GM23338 (cell line): ENCODE measurements around the gene SGSM1.

ENCODE experiments used
- CREB1 ChIP-seq: fragments of 250-450 bp; sonication (Bioruptor Pico); IDR thresholded peaks from 2 replicates; pipeline ENCODE4 v1.5.0; 2020; ENCODE audit warnings: low read depth, mild to moderate bottlenecking, moderate library complexity
- ETS1 ChIP-seq: IDR thresholded peaks from 2 replicates; pipeline ENCODE4 v1.6.1; 2016; ENCODE audit warnings: antibody characterized with exemption
- EZH2 ChIP-seq: fragments of 200-600 bp; sonication (generic); IDR thresholded peaks from one replicate; pipeline ENCODE4 v1.8.0; 2017; ENCODE audit warnings: antibody characterized with exemption, mild to moderate bottlenecking, low read depth; ENCODE audit not compliant: unreplicated experiment
- EZH2phosphoT487 ChIP-seq: fragments of 200-600 bp; sonication (generic); IDR thresholded peaks from one replicate; pipeline ENCODE4 v1.8.1; 2018; ENCODE audit warnings: antibody characterized with exemption; ENCODE audit not compliant: unreplicated experiment
- NANOG ChIP-seq: IDR thresholded peaks from 2 replicates; pipeline ENCODE4 v1.6.1; 2016; ENCODE audit warnings: antibody characterized with exemption, borderline replicate concordance
- POLR2AphosphoS5 ChIP-seq: IDR thresholded peaks from 2 replicates; pipeline ENCODE4 v1.6.1; 2016; ENCODE audit warnings: antibody characterized with exemption, low read depth
- ZNF331 ChIP-seq: fragments of 250-450 bp; sonication (Bioruptor Pico); IDR thresholded peaks from 2 replicates; pipeline ENCODE4 v1.5.0; 2020; ENCODE audit warnings: low read depth, mild to moderate bottlenecking, moderate library complexity
- TF ChIP-seq, protein P1 (sequence below), 2 experiments: fragments of 200-600 bp in 1 of 2; sonication (generic) in 1 of 2; conservative IDR thresholded peaks; 2 replicates each; pipeline versions ENCODE4 v1.5.1 to v1.6.1; 2016 to 2017; ENCODE audit warnings: antibody characterized with exemption in 2 of 2, low read depth in 2 of 2, mild to moderate bottlenecking in 2 of 2, moderate library complexity in 1 of 2
- TF ChIP-seq, protein P2 (sequence below): IDR thresholded peaks from one replicate; pipeline ENCODE4 v1.6.1; 2018; ENCODE audit warnings: antibody characterized with exemption; ENCODE audit not compliant: unreplicated experiment
- TF ChIP-seq, protein P3 (sequence below): fragments of 250-450 bp; sonication (Bioruptor Pico); IDR thresholded peaks from 2 replicates; pipeline ENCODE4 v1.5.0; 2020; ENCODE audit warnings: mild to moderate bottlenecking, moderate library complexity

GRCh38 chr22:24816806-24817205, 10.8 kb downstream of the SGSM1 start:
- TF ChIP-seq, protein P1, sequence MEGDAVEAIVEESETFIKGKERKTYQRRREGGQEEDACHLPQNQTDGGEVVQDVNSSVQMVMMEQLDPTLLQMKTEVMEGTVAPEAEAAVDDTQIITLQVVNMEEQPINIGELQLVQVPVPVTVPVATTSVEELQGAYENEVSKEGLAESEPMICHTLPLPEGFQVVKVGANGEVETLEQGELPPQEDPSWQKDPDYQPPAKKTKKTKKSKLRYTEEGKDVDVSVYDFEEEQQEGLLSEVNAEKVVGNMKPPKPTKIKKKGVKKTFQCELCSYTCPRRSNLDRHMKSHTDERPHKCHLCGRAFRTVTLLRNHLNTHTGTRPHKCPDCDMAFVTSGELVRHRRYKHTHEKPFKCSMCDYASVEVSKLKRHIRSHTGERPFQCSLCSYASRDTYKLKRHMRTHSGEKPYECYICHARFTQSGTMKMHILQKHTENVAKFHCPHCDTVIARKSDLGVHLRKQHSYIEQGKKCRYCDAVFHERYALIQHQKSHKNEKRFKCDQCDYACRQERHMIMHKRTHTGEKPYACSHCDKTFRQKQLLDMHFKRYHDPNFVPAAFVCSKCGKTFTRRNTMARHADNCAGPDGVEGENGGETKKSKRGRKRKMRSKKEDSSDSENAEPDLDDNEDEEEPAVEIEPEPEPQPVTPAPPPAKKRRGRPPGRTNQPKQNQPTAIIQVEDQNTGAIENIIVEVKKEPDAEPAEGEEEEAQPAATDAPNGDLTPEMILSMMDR (conservative IDR thresholded peaks at IDR 0.05; ENCODE audit: low read depth in 2 of 2), result no peak
- no peak for TF ChIP-seq NANOG
- TF ChIP-seq, protein P2, sequence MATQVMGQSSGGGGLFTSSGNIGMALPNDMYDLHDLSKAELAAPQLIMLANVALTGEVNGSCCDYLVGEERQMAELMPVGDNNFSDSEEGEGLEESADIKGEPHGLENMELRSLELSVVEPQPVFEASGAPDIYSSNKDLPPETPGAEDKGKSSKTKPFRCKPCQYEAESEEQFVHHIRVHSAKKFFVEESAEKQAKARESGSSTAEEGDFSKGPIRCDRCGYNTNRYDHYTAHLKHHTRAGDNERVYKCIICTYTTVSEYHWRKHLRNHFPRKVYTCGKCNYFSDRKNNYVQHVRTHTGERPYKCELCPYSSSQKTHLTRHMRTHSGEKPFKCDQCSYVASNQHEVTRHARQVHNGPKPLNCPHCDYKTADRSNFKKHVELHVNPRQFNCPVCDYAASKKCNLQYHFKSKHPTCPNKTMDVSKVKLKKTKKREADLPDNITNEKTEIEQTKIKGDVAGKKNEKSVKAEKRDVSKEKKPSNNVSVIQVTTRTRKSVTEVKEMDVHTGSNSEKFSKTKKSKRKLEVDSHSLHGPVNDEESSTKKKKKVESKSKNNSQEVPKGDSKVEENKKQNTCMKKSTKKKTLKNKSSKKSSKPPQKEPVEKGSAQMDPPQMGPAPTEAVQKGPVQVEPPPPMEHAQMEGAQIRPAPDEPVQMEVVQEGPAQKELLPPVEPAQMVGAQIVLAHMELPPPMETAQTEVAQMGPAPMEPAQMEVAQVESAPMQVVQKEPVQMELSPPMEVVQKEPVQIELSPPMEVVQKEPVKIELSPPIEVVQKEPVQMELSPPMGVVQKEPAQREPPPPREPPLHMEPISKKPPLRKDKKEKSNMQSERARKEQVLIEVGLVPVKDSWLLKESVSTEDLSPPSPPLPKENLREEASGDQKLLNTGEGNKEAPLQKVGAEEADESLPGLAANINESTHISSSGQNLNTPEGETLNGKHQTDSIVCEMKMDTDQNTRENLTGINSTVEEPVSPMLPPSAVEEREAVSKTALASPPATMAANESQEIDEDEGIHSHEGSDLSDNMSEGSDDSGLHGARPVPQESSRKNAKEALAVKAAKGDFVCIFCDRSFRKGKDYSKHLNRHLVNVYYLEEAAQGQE, result no peak
- no peak for TF ChIP-seq EZH2phosphoT487
- no peak for TF ChIP-seq EZH2
- TF ChIP-seq POLR2AphosphoS5, result no peak
- no peak for TF ChIP-seq ETS1
- TF ChIP-seq, protein P3, sequence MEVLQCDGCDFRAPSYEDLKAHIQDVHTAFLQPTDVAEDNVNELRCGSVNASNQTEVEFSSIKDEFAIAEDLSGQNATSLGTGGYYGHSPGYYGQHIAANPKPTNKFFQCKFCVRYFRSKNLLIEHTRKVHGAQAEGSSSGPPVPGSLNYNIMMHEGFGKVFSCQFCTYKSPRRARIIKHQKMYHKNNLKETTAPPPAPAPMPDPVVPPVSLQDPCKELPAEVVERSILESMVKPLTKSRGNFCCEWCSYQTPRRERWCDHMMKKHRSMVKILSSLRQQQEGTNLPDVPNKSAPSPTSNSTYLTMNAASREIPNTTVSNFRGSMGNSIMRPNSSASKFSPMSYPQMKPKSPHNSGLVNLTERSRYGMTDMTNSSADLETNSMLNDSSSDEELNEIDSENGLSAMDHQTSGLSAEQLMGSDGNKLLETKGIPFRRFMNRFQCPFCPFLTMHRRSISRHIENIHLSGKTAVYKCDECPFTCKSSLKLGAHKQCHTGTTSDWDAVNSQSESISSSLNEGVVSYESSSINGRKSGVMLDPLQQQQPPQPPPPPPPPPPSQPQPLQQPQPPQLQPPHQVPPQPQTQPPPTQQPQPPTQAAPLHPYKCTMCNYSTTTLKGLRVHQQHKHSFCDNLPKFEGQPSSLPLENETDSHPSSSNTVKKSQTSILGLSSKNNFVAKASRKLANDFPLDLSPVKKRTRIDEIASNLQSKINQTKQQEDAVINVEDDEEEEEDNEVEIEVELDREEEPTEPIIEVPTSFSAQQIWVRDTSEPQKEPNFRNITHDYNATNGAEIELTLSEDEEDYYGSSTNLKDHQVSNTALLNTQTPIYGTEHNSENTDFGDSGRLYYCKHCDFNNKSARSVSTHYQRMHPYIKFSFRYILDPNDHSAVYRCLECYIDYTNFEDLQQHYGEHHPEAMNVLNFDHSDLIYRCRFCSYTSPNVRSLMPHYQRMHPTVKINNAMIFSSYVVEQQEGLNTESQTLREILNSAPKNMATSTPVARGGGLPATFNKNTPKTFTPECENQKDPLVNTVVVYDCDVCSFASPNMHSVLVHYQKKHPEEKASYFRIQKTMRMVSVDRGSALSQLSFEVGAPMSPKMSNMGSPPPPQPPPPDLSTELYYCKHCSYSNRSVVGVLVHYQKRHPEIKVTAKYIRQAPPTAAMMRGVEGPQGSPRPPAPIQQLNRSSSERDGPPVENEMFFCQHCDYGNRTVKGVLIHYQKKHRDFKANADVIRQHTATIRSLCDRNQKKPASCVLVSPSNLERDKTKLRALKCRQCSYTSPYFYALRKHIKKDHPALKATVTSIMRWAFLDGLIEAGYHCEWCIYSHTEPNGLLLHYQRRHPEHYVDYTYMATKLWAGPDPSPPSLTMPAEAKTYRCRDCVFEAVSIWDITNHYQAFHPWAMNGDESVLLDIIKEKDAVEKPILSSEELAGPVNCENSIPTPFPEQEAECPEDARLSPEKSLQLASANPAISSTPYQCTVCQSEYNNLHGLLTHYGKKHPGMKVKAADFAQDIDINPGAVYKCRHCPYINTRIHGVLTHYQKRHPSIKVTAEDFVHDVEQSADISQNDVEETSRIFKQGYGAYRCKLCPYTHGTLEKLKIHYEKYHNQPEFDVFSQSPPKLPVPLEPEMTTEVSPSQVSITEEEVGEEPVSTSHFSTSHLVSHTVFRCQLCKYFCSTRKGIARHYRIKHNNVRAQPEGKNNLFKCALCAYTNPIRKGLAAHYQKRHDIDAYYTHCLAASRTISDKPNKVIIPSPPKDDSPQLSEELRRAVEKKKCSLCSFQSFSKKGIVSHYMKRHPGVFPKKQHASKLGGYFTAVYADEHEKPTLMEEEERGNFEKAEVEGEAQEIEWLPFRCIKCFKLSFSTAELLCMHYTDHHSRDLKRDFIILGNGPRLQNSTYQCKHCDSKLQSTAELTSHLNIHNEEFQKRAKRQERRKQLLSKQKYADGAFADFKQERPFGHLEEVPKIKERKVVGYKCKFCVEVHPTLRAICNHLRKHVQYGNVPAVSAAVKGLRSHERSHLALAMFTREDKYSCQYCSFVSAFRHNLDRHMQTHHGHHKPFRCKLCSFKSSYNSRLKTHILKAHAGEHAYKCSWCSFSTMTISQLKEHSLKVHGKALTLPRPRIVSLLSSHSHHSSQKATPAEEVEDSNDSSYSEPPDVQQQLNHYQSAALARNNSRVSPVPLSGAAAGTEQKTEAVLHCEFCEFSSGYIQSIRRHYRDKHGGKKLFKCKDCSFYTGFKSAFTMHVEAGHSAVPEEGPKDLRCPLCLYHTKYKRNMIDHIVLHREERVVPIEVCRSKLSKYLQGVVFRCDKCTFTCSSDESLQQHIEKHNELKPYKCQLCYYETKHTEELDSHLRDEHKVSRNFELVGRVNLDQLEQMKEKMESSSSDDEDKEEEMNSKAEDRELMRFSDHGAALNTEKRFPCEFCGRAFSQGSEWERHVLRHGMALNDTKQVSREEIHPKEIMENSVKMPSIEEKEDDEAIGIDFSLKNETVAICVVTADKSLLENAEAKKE (CRISPR knock-in tag), result no peak
- TF ChIP-seq CREB1, result no peak
- TF ChIP-seq ZNF331 (CRISPR knock-in tag), result no peak
